Measurements from ENCODE around the gene ELAVL2.
A peak's percentile ranks its signal among the peaks of the same experiment; 100 is the strongest.

Gene ELAVL2

DNA sequence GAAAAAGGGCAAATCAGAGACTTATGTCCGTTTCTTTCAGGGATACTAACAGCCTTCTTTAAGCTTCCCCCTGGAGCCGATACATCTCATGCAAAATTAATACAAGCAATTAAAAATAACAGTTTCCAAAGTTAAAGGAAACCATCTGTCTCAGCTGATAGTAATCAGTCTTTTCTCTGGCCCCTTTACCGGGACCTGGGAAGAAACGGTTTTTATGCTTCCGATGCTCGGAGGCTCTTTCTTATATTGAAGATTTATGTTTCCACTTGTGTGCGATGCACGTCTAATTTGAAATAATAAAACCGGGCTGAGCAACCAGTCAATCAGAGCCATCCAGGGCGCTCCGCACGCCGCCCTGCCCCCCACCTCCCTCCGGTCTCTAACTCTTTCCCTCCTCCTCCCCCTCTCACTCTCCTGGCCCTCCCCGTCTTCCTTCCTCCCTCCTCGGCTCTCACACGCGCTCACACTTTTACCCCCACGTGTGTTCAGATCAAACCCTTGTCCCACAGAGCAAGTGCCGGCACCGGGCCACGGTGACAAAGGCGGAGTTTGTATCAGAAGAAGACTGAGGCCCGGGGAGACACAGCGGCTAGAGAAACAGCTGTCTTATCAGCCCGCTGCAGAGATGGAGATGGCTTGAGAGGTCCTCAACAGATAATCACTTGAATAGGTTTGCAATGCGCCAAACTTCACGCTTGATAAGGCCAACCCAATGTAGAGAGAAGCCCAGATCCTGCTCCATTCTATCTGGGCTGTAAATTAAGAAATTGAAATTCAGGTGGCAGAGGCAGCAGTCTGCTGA is 5.1 kb upstream of the ELAVL2 start:
- TF ChIP-seq, protein P1, sequence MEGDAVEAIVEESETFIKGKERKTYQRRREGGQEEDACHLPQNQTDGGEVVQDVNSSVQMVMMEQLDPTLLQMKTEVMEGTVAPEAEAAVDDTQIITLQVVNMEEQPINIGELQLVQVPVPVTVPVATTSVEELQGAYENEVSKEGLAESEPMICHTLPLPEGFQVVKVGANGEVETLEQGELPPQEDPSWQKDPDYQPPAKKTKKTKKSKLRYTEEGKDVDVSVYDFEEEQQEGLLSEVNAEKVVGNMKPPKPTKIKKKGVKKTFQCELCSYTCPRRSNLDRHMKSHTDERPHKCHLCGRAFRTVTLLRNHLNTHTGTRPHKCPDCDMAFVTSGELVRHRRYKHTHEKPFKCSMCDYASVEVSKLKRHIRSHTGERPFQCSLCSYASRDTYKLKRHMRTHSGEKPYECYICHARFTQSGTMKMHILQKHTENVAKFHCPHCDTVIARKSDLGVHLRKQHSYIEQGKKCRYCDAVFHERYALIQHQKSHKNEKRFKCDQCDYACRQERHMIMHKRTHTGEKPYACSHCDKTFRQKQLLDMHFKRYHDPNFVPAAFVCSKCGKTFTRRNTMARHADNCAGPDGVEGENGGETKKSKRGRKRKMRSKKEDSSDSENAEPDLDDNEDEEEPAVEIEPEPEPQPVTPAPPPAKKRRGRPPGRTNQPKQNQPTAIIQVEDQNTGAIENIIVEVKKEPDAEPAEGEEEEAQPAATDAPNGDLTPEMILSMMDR (IDR thresholded peaks at IDR 0.05), result no peak
- Histone ChIP-seq H3K4me3 (ENCODE audit: low read depth, low read length) (no peak overlapping the region), H3K27me3 (ENCODE audit: control insufficient read depth, insufficient read depth, low read length) (peaks cover 8% of the 10 kb centered on the region), H3K36me3 (ENCODE audit: control insufficient read depth, insufficient read depth, low read length) (no peaks in the 10 kb centered on the region), H3K79me2 (no peaks in the 10 kb centered on the region), H3K4me2 (ENCODE audit: low read length) (no peak overlapping the region), H3K9me3 (ENCODE audit: control insufficient read depth, low read length) (no peaks in the 10 kb centered on the region), H3K27ac (no peak overlapping the region), H3K9ac (no peak overlapping the region), H2AFZ (no peak overlapping the region), H3K4me1 (no peaks in the 10 kb centered on the region)

DNA sequence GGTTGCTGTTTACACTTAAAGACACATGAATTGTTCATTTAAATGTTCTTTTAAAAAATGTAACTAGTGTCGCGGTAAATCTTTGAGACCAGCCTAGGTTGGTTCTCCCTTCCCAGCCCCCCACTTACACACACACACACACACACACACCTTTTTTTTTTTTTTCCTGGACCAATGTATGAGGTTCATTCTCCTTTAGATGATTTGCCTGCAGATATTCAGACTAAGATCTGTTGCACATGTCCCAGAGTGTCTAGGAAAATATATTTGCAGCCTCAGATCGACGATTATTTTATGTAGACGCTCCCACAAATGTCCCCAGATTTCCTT is 4.4 kb upstream of the ELAVL2 start:
- Histone ChIP-seq H3K79me2 (no peaks in the 10 kb centered on the region), H3K9ac (no peak overlapping the region), H3K27me3 (ENCODE audit: control insufficient read depth, insufficient read depth, low read length) (peaks cover 8% of the 10 kb centered on the region), H3K4me3 (ENCODE audit: low read depth, low read length) (peak overlapping the region; percentile 6), H3K4me2 (ENCODE audit: low read length) (no peak overlapping the region), H2AFZ (no peak overlapping the region), H3K27ac (no peak overlapping the region), H3K36me3 (ENCODE audit: control insufficient read depth, insufficient read depth, low read length) (no peaks in the 10 kb centered on the region), H3K9me3 (ENCODE audit: control insufficient read depth, low read length) (no peaks in the 10 kb centered on the region), H3K4me1 (no peaks in the 10 kb centered on the region)
- TF ChIP-seq, protein P1 (IDR thresholded peaks at IDR 0.05), result no peak

DNA sequence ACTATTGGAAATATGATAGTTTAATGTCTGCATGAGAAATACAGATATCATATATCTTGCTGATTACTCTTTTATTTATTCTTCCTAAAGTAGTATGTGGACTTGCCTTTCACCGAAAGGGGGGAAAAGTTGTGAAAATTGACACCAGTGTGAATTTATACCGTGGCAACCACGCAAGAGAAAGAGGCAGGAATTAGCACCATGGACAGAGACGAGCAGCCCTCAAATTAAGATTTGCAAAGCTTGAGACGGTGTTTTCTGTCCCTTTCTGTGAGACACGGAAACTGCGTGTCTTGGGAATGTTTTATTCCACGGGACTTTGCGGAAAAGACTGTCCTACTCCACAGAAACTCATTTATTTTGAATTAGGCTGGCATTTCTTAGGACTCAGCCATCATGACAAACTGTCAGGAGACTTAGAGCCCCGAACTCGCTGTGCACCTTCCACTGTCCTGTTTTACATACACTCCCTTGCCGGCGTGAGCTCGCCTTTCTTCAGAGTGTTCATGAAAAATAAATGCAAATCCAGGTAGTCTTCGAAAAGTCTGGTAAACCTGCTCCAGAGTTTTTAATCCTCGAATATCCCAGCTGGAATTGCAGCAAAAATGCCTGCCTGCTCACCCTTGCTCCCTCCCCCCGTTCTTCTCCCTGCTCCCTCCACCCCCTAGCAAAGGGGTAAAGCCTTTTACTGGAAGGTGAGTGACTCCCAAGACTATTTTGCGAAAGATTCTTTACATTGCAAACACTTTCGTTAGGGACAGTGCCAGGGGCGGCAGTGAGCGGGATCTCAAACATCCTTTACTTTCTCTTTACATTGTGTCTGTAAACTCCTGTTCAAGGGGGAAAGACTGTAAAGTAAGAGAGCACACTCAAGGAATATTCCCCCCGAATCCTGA is 3.8 kb upstream of the ELAVL2 start:
- Histone ChIP-seq H3K27me3 (ENCODE audit: control insufficient read depth, insufficient read depth, low read length) (peaks cover 8% of the 10 kb centered on the region), H2AFZ (no peak overlapping the region), H3K4me3 (ENCODE audit: low read depth, low read length) (peak overlapping the region; percentile 6), H3K4me2 (ENCODE audit: low read length) (no peak overlapping the region), H3K4me1 (no peaks in the 10 kb centered on the region), H3K27ac (no peak overlapping the region), H3K36me3 (ENCODE audit: control insufficient read depth, insufficient read depth, low read length) (no peaks in the 10 kb centered on the region), H3K9me3 (ENCODE audit: control insufficient read depth, low read length) (no peaks in the 10 kb centered on the region), H3K79me2 (no peaks in the 10 kb centered on the region), H3K9ac (no peak overlapping the region)
- TF ChIP-seq, protein P1 (IDR thresholded peaks at IDR 0.05), result no peak

DNA sequence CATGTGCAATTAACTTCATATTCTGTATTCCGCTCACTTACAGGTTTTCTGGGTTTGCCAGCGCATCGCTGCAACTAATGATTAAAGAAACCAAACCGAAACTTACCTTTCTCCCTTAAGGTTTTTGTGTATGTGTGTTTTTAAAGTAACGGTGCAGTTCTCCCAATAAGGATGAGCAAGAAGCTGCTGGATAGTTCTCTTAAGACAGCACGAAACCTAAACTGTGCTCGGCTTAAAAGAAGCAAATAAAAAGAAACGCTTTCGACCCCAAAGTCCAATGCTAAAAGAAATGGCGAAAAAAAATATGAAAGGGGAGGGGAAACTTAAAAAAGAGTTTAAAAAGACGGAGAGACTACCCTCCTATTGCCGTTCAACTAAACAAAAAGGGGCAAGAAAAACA is 340 bp downstream of the ELAVL2 start:
- Histone ChIP-seq H3K4me1 (no peaks in the 10 kb centered on the region), H3K4me3 (ENCODE audit: low read depth, low read length) (peak overlapping the region; percentile 19), H3K27me3 (ENCODE audit: control insufficient read depth, insufficient read depth, low read length) (peaks cover 13% of the 10 kb centered on the region), H3K27ac (no peak overlapping the region), H3K9ac (no peak overlapping the region), H3K36me3 (ENCODE audit: control insufficient read depth, insufficient read depth, low read length) (no peaks in the 10 kb centered on the region), H3K9me3 (ENCODE audit: control insufficient read depth, low read length) (no peaks in the 10 kb centered on the region), H3K4me2 (ENCODE audit: low read length) (peak overlapping the region; percentile 33), H3K79me2 (no peaks in the 10 kb centered on the region), H2AFZ (no peak overlapping the region)
- TF ChIP-seq, protein P1 (IDR thresholded peaks at IDR 0.05), result no peak

All from parathyroid adenoma (tissue), 2 donors.